ENCODE measurements around the gene RAB3C. TPM values are rescaled to one million over a fixed set of nuclear protein-coding genes. Genes with fewer than 3 reads are reported as not detected.
"Not testable (repeated sequence)": the region's sequence is repeated elsewhere in the genome, so short reads cannot be mapped to it uniquely, and the experiment has no call there.

The RAB3C gene
- polyA plus RNA-seq, 1 experiment = not detected

- Histone ChIP-seq H3K9me3 (ENCODE audit: control insufficient read depth, insufficient read depth, low read length) (no peaks in the 10 kb centered on the region), H3K27me3 (ENCODE audit: control insufficient read depth, insufficient read depth, low read length) (no peaks in the 10 kb centered on the region), H3K4me3 (ENCODE audit: low read depth, low read length) (no peak overlapping the region), H3K27ac (ENCODE audit: low read depth, low read length) (no peak overlapping the region)
- POLR2A ChIA-PET = no interaction called here
- no peak for DNase-seq (ENCODE audit: low read depth, low spot score)
- CTCF ChIA-PET = no interaction called here
- TF ChIP-seq, protein P1, sequence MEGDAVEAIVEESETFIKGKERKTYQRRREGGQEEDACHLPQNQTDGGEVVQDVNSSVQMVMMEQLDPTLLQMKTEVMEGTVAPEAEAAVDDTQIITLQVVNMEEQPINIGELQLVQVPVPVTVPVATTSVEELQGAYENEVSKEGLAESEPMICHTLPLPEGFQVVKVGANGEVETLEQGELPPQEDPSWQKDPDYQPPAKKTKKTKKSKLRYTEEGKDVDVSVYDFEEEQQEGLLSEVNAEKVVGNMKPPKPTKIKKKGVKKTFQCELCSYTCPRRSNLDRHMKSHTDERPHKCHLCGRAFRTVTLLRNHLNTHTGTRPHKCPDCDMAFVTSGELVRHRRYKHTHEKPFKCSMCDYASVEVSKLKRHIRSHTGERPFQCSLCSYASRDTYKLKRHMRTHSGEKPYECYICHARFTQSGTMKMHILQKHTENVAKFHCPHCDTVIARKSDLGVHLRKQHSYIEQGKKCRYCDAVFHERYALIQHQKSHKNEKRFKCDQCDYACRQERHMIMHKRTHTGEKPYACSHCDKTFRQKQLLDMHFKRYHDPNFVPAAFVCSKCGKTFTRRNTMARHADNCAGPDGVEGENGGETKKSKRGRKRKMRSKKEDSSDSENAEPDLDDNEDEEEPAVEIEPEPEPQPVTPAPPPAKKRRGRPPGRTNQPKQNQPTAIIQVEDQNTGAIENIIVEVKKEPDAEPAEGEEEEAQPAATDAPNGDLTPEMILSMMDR (IDR thresholded peaks at IDR 0.05; ENCODE audit: low read depth, low read length) = no peak
These were observed 123.9 kb downstream of the RAB3C start for GRCh38 chr5:58706736-58707135.

DNA sequence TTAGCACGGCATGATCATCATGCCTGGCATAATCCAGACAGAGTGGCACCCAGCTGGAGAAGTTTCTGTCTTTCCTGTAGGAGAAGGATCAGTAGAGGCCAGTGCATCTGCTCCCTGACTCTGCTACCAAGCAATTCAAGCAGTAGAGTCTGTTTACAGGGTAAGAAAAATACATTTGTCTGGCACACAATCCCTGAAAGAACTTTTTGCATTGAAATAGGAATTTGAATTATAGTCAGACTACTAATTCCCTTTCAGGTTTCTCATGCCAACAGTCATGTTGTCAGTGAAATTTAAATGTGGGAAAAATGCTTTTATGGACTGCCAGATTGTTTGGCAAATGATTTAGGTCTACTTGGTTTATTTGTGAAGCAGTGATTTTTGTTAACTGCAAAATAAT lies 125.6 kb downstream of the RAB3C start:
- Histone ChIP-seq H3K9me3 (ENCODE audit: control insufficient read depth, insufficient read depth, low read length) (no peaks in the 10 kb centered on the region), H3K27me3 (ENCODE audit: control insufficient read depth, insufficient read depth, low read length) (no peaks in the 10 kb centered on the region), H3K4me3 (ENCODE audit: low read depth, low read length) (no peak overlapping the region), H3K27ac (ENCODE audit: low read depth, low read length) (no peak overlapping the region)
- DNase-seq (ENCODE audit: low read depth, low spot score) = no peak
- POLR2A ChIA-PET = no interaction called here
- CTCF ChIA-PET = no interaction called here
- TF ChIP-seq, protein P1 (IDR thresholded peaks at IDR 0.05; ENCODE audit: low read depth, low read length) = no peak

GRCh38 chr5:58710425-58710824 lies 127.5 kb downstream of the RAB3C start:
- H3K27ac ChIP-seq (ENCODE audit: low read depth, low read length); H3K27me3 ChIP-seq (ENCODE audit: control insufficient read depth, insufficient read depth, low read length); H3K9me3 ChIP-seq (ENCODE audit: control insufficient read depth, insufficient read depth, low read length); POLR2A ChIA-PET; CTCF ChIA-PET; DNase-seq (ENCODE audit: low read depth, low spot score); H3K4me3 ChIP-seq (ENCODE audit: low read depth, low read length): not testable (repeated sequence)

GRCh38 chr5:58710871-58711270 lies 128.0 kb downstream of the RAB3C start:
- TF ChIP-seq, protein P1 (IDR thresholded peaks at IDR 0.05; ENCODE audit: low read depth, low read length) = no peak
- Histone ChIP-seq H3K27me3 (ENCODE audit: control insufficient read depth, insufficient read depth, low read length) (no peaks in the 10 kb centered on the region), H3K27ac (ENCODE audit: low read depth, low read length) (no peak overlapping the region), H3K4me3 (ENCODE audit: low read depth, low read length) (no peak overlapping the region), H3K9me3 (ENCODE audit: control insufficient read depth, insufficient read depth, low read length) (no peaks in the 10 kb centered on the region)
- ChIA-PET POLR2A (no interaction called here), CTCF (no interaction called here)
- DNase-seq (ENCODE audit: low read depth, low spot score) = no peak

GRCh38 chr5:58711965-58712364 lies 129.1 kb downstream of the RAB3C start:
- H3K27ac ChIP-seq (ENCODE audit: low read depth, low read length) = no peak overlapping the region
- no peak for DNase-seq (ENCODE audit: low read depth, low spot score)
- TF ChIP-seq, protein P1 (IDR thresholded peaks at IDR 0.05; ENCODE audit: low read depth, low read length) = no peak
- POLR2A ChIA-PET = no interaction called here
- no peaks in the 10 kb centered on the region for H3K9me3 ChIP-seq (ENCODE audit: control insufficient read depth, insufficient read depth, low read length)
- CTCF ChIA-PET = no interaction called here
- no peak overlapping the region for H3K4me3 ChIP-seq (ENCODE audit: low read depth, low read length)
- H3K27me3 ChIP-seq (ENCODE audit: control insufficient read depth, insufficient read depth, low read length) = no peaks in the 10 kb centered on the region

DNA sequence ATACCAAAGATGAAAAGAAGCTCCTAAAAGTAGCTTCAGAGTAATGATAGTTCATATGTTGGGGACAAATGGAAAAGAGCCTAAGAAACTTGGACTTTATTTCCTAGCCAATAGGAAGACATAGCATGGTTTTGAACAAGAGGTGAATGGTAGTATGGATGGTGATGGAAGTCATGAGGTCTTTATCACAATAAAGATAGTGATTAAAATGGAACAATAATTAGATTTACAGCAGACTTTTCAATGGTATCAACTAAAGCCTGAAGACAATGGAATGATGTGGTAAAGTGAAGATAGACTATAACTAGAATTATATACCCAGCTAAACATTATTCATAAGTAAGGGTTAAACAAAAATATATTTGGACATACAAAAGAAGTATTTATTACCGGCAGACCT lies 131.2 kb downstream of the RAB3C start:
- no peak overlapping the region for H3K4me3 ChIP-seq (ENCODE audit: low read depth, low read length)
- CTCF ChIA-PET = no interaction called here
- H3K27me3 ChIP-seq (ENCODE audit: control insufficient read depth, insufficient read depth, low read length) = no peaks in the 10 kb centered on the region
- no peaks in the 10 kb centered on the region for H3K9me3 ChIP-seq (ENCODE audit: control insufficient read depth, insufficient read depth, low read length)
- TF ChIP-seq, protein P1 (IDR thresholded peaks at IDR 0.05; ENCODE audit: low read depth, low read length) = no peak
- H3K27ac ChIP-seq (ENCODE audit: low read depth, low read length) = no peak overlapping the region
- POLR2A ChIA-PET = no interaction called here
- no peak for DNase-seq (ENCODE audit: low read depth, low spot score)
